Effector memory CD8-positive, alpha-beta T cell (primary cell): ENCODE measurements around the gene TTI1.
A peak's percentile ranks its signal among the peaks of the same experiment; 100 is the strongest.

Experiments used
- ATAC-seq: fragments of 150-1000 bp; cut with Tn5 transposase; replicated peaks from 2 replicates; pipeline ENCODE4 v1.10.0; 2021; ENCODE audit warnings: mild to moderate bottlenecking, moderate library complexity
- DNase-seq, 3 experiments: peaks; one replicate each; pipeline ENCODE4 v3.0.0; 2021
- H3K27ac Mint-ChIP-seq, 2 donors: one replicate each; pipeline ENCODE4 v1.8.0; 2022; ENCODE audit warnings: mild to moderate bottlenecking in 2 of 2, mixed read lengths in 2 of 2, moderate library complexity in 2 of 2
- H3K27me3 Mint-ChIP-seq, 2 donors: one replicate each; pipeline ENCODE4 v1.8.0; 2022; ENCODE audit warnings: mixed read lengths in 2 of 2
- H3K36me3 Mint-ChIP-seq: one replicate; pipeline ENCODE4 v1.8.0; 2022; ENCODE audit warnings: mild to moderate bottlenecking, moderate library complexity, mixed read lengths; ENCODE audit not compliant: insufficient read depth
- H3K4me1 Mint-ChIP-seq, 2 donors: one replicate each; pipeline ENCODE4 v1.8.0; 2022; ENCODE audit warnings: low read depth in 2 of 2, mixed read lengths in 2 of 2
- H3K4me3 Mint-ChIP-seq, 2 donors: one replicate each; pipeline ENCODE4 v1.8.0; 2022; ENCODE audit warnings: mild to moderate bottlenecking in 2 of 2, mixed read lengths in 2 of 2, moderate library complexity in 2 of 2
- H3K9me3 Mint-ChIP-seq, 2 donors: one replicate each; pipeline ENCODE4 v1.8.0; 2022; ENCODE audit warnings: mixed read lengths in 2 of 2

TTI1 gene

GRCh38 chr20:37937686-37938085 lies 95.6 kb downstream of the TTI1 start:
- no peak for ATAC-seq
- no peak for DNase-seq
- no peak overlapping the region for H3K27ac Mint-ChIP-seq
- H3K36me3 Mint-ChIP-seq = no peaks in the 10 kb centered on the region
- peaks cover 6 to 46% of the 10 kb centered on the region in 2 donors for H3K27me3 Mint-ChIP-seq
- H3K4me3 Mint-ChIP-seq = no peak overlapping the region
- H3K4me1 Mint-ChIP-seq = no peaks in the 10 kb centered on the region
- H3K9me3 Mint-ChIP-seq = no peaks in the 10 kb centered on the region

DNA sequence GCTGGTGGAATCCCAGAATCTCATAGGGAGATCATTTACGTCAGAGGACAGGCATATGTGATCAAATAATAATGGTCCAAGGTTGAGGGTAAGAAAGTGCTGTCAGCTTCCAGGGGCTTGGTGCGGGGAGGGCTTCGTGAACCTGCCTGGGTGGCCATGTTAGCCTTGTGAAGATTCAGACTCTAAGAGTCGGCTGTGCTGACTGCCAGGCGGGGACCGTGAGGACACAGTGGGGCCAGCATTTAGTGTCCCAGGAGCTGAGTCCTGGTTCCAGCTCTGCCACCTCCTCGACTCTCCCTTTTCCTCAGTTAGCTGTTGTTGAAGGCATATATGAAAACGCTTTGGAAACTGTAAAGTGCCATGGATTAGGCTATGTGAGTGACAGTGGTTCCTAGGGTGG lies 96.8 kb downstream of the TTI1 start:
- Mint-ChIP-seq H3K27ac (no peak overlapping the region), H3K27me3 (peaks cover 10 to 51% of the 10 kb centered on the region in 2 donors), H3K4me1 (no peaks in the 10 kb centered on the region), H3K36me3 (no peaks in the 10 kb centered on the region), H3K4me3 (no peak overlapping the region), H3K9me3 (no peaks in the 10 kb centered on the region)
- ATAC-seq (no peak), DNase-seq (no peak)

DNA sequence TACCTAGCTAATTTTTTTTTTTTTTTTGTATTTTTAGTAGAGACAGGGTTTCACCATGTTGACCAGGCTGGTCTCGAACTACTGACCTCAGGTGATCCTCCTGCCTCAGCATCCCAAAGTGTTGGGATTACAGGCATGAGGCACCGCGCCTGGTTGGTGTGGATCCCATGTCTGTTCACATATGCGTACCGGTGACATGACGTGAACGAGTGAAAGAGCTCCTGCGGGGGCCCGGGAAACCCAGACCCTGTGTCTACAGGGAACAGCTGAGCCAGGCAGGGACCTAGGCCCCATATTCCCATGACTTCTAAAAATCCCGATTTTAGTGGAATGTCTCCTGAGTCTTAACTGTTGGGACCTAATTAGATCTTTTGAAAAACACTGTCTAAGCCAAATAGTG lies 97.2 kb downstream of the TTI1 start:
- no peak for ATAC-seq
- Mint-ChIP-seq H3K9me3 (no peaks in the 10 kb centered on the region), H3K36me3 (no peaks in the 10 kb centered on the region), H3K27ac (no peak overlapping the region), H3K27me3 (peaks cover 10 to 53% of the 10 kb centered on the region in 2 donors), H3K4me1 (no peaks in the 10 kb centered on the region), H3K4me3 (no peak overlapping the region)
- DNase-seq = no peak

DNA sequence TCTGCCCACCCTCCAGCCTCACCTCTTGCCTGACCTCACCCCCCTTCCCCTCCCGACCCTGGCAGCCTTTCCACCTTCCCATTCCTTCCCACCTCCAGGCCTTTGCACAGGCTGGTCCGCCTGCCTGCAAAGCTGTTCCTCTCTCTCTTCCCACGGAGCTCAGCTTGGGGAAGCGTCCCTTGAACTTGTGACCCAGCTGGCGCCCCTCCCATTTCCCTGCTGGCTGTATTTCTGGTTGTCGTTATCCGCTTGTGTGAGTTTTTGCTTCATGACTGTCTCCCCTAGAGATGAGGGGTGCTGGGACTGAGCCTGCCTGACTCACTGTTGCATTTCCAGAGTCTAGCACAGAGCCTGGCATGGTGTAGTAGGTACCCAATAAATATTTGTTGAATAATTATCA lies 97.8 kb downstream of the TTI1 start:
- H3K36me3 Mint-ChIP-seq = peaks cover 3% of the 10 kb centered on the region
- no peaks in the 10 kb centered on the region for H3K4me1 Mint-ChIP-seq
- ATAC-seq (no peak), DNase-seq (no peak)
- H3K9me3 Mint-ChIP-seq = no peaks in the 10 kb centered on the region
- H3K4me3 Mint-ChIP-seq = no peak overlapping the region
- H3K27ac Mint-ChIP-seq = peak overlapping the region in 1 of 2 donors; percentile 27
- H3K27me3 Mint-ChIP-seq = peaks cover 13 to 53% of the 10 kb centered on the region in 2 donors

DNA sequence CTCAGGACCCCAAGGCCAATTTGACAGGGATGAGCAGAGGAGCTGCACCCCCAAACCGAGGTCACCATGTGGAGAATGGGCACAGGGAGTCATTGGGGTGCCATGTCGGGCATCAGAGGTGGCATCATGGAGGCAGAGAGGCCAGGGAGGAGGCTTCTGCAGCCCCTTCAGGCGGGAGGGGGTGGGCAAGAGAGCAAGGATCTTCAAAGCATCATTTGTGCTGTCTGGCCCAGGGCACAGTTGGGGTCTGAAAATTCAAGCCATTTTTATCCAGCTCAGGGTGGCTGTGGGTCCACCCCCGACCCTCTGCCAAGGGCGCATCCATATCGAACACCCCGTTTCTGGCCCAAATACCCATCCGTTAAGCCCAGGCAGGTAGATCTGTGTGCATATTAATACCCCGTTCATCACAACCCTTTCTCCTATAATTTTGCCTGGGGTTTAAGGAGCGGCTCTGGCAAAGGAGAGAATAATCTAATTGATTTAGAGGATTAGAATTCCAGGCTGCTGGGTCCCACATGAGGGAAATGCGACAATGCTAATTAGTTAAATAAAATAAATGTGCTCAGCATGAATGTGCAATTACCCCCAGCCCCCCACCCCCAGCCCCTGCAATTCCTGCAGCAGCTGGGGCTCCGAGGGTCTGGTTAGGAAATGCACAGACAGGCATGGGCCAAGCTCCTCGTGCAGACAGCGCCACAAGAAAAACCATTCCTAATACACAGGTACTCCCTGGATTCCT lies 98.5 kb downstream of the TTI1 start:
- DNase-seq (no peak), ATAC-seq (no peak)
- H3K36me3 Mint-ChIP-seq = peaks cover 3% of the 10 kb centered on the region
- H3K4me3 Mint-ChIP-seq = no peak overlapping the region
- no peak overlapping the region for H3K27ac Mint-ChIP-seq
- peaks cover 17 to 55% of the 10 kb centered on the region in 2 donors for H3K27me3 Mint-ChIP-seq
- no peaks in the 10 kb centered on the region for H3K9me3 Mint-ChIP-seq
- no peaks in the 10 kb centered on the region for H3K4me1 Mint-ChIP-seq

- Mint-ChIP-seq H3K36me3 (peaks cover 3% of the 10 kb centered on the region), H3K4me3 (no peak overlapping the region), H3K9me3 (no peaks in the 10 kb centered on the region), H3K27ac (no peak overlapping the region), H3K4me1 (no peaks in the 10 kb centered on the region), H3K27me3 (peaks cover 24 to 63% of the 10 kb centered on the region in 2 donors)
- ATAC-seq (no peak), DNase-seq (no peak)
These were observed 99.2 kb downstream of the TTI1 start for GRCh38 chr20:37933786-37934633.
